K562 (cell line): Measurements from ENCODE around the gene GMPR. TPM values are rescaled to one million over a fixed set of nuclear protein-coding genes. Genes with fewer than 3 reads are reported as not detected.

ENCODE experiments used
- ATAC-seq: fragments of 200-7000 bp; cut with Tn5 transposase; 3 replicates; pipeline ENCODE4 v1.9.1; 2020; ENCODE audit warnings: moderate library complexity
- BruUV-seq: library from RNA; stranded (reverse); fragments of 400-500 nt; replicated peaks from 2 replicates; lab custom pipeline; 2021; lab: Mats Ljungman, UMichigan
- CTCF ChIA-PET: fragments of 300-600 bp; formaldehyde crosslinking; extraction: SDS; loops from one replicate; lab custom pipeline; 2021; ENCODE audit warnings: low intra/inter-chr PET ratio; lab: Yijun Ruan, JAX
- POLR2A ChIA-PET: fragments of 300-600, 350-650 bp; sonication (Branson Sonifier 250); formaldehyde crosslinking; extraction: SDS; loops from one replicate; lab custom pipeline; 2021; ENCODE audit warnings: antibody characterized with exemption, inconsistent platforms; lab: Yijun Ruan, JAX
- DNase-seq, 4 experiments: peaks; one replicate each; pipeline versions ENCODE4 v3.0.0 to v3.0.0-alpha.2; 2011 to 2018; ENCODE audit warnings: low spot score in 3 of 4, mixed read lengths in 3 of 4; ENCODE audit errors: extremely low read depth in 1 of 4
- FAIRE-seq: peaks from 2 replicates; lab custom pipeline; 2011; peaks lifted over from hg19 to GRCh38; lab: Jason Lieb, UNC
- H2AFZ ChIP-seq: 2 replicates; pipeline ENCODE4 v1.6.0; 2011; ENCODE audit warnings: low read depth, low read length, control low read depth, inconsistent platforms
- H3K27ac ChIP-seq: fragments of 200-600 bp; 3 replicates; pipeline ENCODE4 v1.8.0; 2011; ENCODE audit warnings: low read depth, mild to moderate bottlenecking, control low read depth, inconsistent platforms, low read length, moderate library complexity, mixed read lengths; ENCODE audit errors: extremely low read depth
- H3K27me3 ChIP-seq, 2 experiments: fragments of 300-600 bp in 1 of 2; 2 replicates in 1 of 2; 3 replicates in 1 of 2; pipeline versions ENCODE4 v1.6.0 to v1.8.0; 2011; ENCODE audit warnings: inconsistent platforms in 2 of 2, low read length in 2 of 2, mild to moderate bottlenecking in 1 of 2, mixed read lengths in 1 of 2, moderate library complexity in 1 of 2; ENCODE audit not compliant: control insufficient read depth in 2 of 2, insufficient read depth in 2 of 2
- H3K36me3 ChIP-seq: fragments of 300-600 bp; 3 replicates; pipeline ENCODE4 v1.8.0; 2011; ENCODE audit warnings: mild to moderate bottlenecking, low read length, inconsistent platforms; ENCODE audit not compliant: control insufficient read depth, insufficient read depth
- H3K4me1 ChIP-seq, 2 experiments: fragments of 200-600 bp in 1 of 2; replicated peaks in 1 of 2; 2 replicates in 1 of 2; 3 replicates in 1 of 2; pipeline versions ENCODE4 v1.5.1 to v1.8.0; 2011; ENCODE audit warnings: inconsistent platforms in 2 of 2, low read length in 2 of 2, mild to moderate bottlenecking in 1 of 2, mixed read lengths in 1 of 2, moderate library complexity in 1 of 2; ENCODE audit not compliant: control insufficient read depth in 2 of 2, insufficient read depth in 2 of 2
- H3K4me2 ChIP-seq: 2 replicates; pipeline ENCODE4 v1.6.1; 2011; ENCODE audit warnings: low read length, control low read depth, inconsistent platforms, mixed read lengths; ENCODE audit not compliant: insufficient read depth
- H3K4me3 ChIP-seq: fragments of 200-600 bp; sonication (generic), shearing (Covaris generic); 2 replicates; pipeline ENCODE4 v1.5.1; 2016; ENCODE audit warnings: control low read depth, inconsistent platforms
- H3K79me2 ChIP-seq: fragments of 200-600 bp; 3 replicates; pipeline ENCODE4 v1.8.0; 2011; ENCODE audit warnings: low read length, inconsistent platforms; ENCODE audit not compliant: control insufficient read depth, insufficient read depth
- H3K9ac ChIP-seq, 2 experiments: 2 replicates each; pipeline versions ENCODE4 v1.6.0 to v1.6.1; 2011; ENCODE audit warnings: low read depth in 2 of 2, low read length in 2 of 2, control low read depth in 1 of 2, inconsistent platforms in 1 of 2, mild to moderate bottlenecking in 1 of 2, mixed read lengths in 1 of 2; ENCODE audit not compliant: insufficient read depth in 1 of 2
- H3K9me1 ChIP-seq: one replicate; pipeline ENCODE4 v1.6.0; 2011; ENCODE audit warnings: inconsistent platforms, mild to moderate bottlenecking, low read length, moderate library complexity; ENCODE audit not compliant: control insufficient read depth, insufficient read depth
- H3K9me3 ChIP-seq: replicated peaks from 2 replicates; pipeline ENCODE4 v1.5.1; 2011; ENCODE audit warnings: low read depth, low read length, inconsistent platforms; ENCODE audit not compliant: control insufficient read depth, insufficient read depth
- H4K20me1 ChIP-seq: replicated peaks from 2 replicates; pipeline ENCODE4 v1.6.1; 2011; ENCODE audit warnings: low read length, inconsistent platforms, mixed read lengths; ENCODE audit not compliant: control insufficient read depth, insufficient read depth
- CEBPZ ChIP-seq: fragments of 150-350 bp; IDR thresholded peaks from 2 replicates; pipeline ENCODE4 v1.6.1; 2014; ENCODE audit warnings: low read depth, mild to moderate bottlenecking, low read length, borderline replicate concordance
- GABPB1 ChIP-seq: sonication (generic); formaldehyde crosslinking; IDR thresholded peaks from 2 replicates; pipeline ENCODE4 v1.8.0; 2022; ENCODE audit warnings: mild to moderate bottlenecking, missing genetic modification reagents
- MTA1 ChIP-seq: fragments of 450-650 bp; IDR thresholded peaks from 2 replicates; pipeline ENCODE4 v1.6.1; 2017; ENCODE audit warnings: borderline replicate concordance
- PREB ChIP-seq: sonication (generic); formaldehyde crosslinking; IDR thresholded peaks from 2 replicates; pipeline ENCODE4 v1.8.1; 2023; ENCODE audit warnings: mild to moderate bottlenecking, missing genetic modification reagents
- PURB ChIP-seq: sonication (generic); formaldehyde crosslinking; IDR thresholded peaks from 2 replicates; pipeline ENCODE4 v1.9.0; 2021; ENCODE audit warnings: low read depth, mild to moderate bottlenecking, missing genetic modification reagents
- TBL1XR1 ChIP-seq, 2 experiments: IDR thresholded peaks; 2 replicates each; pipeline ENCODE4 v1.6.1; 2012; ENCODE audit warnings: improper control_type of control experiment in 2 of 2, low read length in 2 of 2, mild to moderate bottlenecking in 1 of 2
- ZNF175 ChIP-seq: fragments of 200-800 bp; sonication (Bioruptor generic); IDR thresholded peaks from 2 replicates; pipeline ENCODE4 v1.6.1; 2016; ENCODE audit warnings: low read depth, mild to moderate bottlenecking, missing genetic modification characterization, missing compliant biosample characterization
- ZNF384 ChIP-seq: IDR thresholded peaks from 2 replicates; pipeline ENCODE4 v1.6.1; 2012; ENCODE audit warnings: low read depth, low read length, improper control_type of control experiment
- ZNF444 ChIP-seq: fragments of 250-450 bp; sonication (Bioruptor Pico); IDR thresholded peaks from 2 replicates; pipeline ENCODE4 v1.4.0; 2020; ENCODE audit warnings: mild to moderate bottlenecking, moderate library complexity
- ZNF639 ChIP-seq, 2 experiments: fragments of 200-800 bp in 1 of 2; sonication (Bioruptor generic) in 1 of 2; sonication (generic) in 1 of 2; formaldehyde crosslinking in 1 of 2; IDR thresholded peaks in 1 of 2; conservative IDR thresholded peaks in 1 of 2; 2 replicates each; pipeline versions ENCODE4 v1.5.0 to v1.6.1; 2016 to 2020; ENCODE audit warnings: missing compliant biosample characterization in 1 of 2, missing genetic modification characterization in 1 of 2, missing genetic modification reagents in 1 of 2
- WGBS: fragments of 100-300 bp; shearing (Covaris generic); methylation state at CpG from one replicate; pipeline ENCODE4 v1.1.6; 2016; ENCODE audit warnings: low coverage, mixed read lengths; ENCODE audit not compliant: insufficient coverage; ENCODE audit errors: missing lambda C conversion rate; 5-methylcytosine and 5-hydroxymethylcytosine counted together
- in situ Hi-C: fragments of 300-500 bp; cut with MboI; formaldehyde crosslinking; loops from 4 replicates; pipeline ENCODE4 v1.15.0; 2018; ENCODE audit warnings: inconsistent platforms, mixed read lengths
- intact Hi-C: fragments of 100-400 bp; cut with micrococcal nuclease; formaldehyde crosslinking; loops from 2 replicates; pipeline ENCODE4 v1.14.2; 2022
- polyA plus RNA-seq, 8 experiments: library from polyadenylated mRNA; depleted of rRNA in 4 of 8; stranded (reverse) in 5 of 8; unstranded in 3 of 8; fragments of >200 nt; fragmentation: Nextera tagmentation in 2 of 8; fragmentation: Illumina TruSeq in 1 of 8; extraction: Ambion mirVana in 2 of 8; extraction: Trizol in 1 of 8; gene quantifications; 2 replicates each; pipeline versions ENCODE4 v1.2.1 to v1.2.3, GENCODE V29; 2011 to 2014; ENCODE audit warnings: inconsistent platforms in 1 of 8, missing spikeins in 1 of 8
- total RNA-seq, 7 experiments: library from RNA; depleted of rRNA in 6 of 7; stranded (reverse); fragments of >200 nt in 6 of 7; fragmentation: Illumina TruSeq in 2 of 7; extraction: Trizol in 2 of 7; gene quantifications; 2 replicates each; pipeline versions ENCODE4 v1.2.1 to v1.2.3, GENCODE V29; 2011 to 2021; ENCODE audit warnings: low replicate concordance in 1 of 7

Gene GMPR
- total and polyA plus RNA-seq, 9 of the 15 experiments (the other 6 are each of a cell fraction or from before 2014, with no cell fraction given): 34.6 to 83.7 (median 49.8) TPM

DNA sequence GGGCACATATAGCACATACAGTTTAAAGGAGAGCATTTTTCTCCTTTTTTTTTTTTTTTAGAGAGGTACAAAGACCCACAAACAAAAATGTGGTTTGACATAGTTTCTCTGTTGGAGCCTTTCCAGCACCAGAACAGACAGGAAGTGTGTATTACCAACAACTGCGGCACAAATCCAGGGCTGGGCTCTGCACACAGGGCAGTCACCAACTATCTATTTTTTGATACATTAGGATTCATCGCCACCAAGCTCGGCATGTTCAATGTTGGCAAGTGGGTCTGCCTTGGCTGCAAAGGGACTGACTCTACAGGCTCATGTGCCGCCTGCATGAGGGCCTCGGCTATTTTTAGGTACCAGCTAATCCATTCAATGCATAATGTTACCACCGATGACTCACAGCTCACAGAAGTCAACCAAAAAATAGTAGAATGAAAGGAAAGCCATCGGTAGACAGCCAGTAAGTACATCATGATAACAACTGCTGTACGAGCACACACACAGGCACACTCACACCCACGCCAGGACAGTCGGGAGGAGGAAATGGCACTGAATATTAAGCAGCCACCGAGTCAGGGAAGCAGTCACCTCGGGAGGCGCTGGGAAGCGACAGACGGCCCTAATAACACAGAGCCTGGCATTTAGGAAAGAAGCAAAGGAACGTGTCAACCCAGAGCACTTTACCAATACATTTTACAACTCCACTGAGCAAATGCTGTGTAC, 81.6 kb downstream of the GMPR start:
- WGBS: 5% methylated on average over 16 of the region's 16 CpGs
- in situ Hi-C loops (no loop called here), intact Hi-C loops (no loop called here)
- Histone ChIP-seq H3K9me1 (no peaks in the 10 kb centered on the region), H3K9ac (peak overlapping the region; percentile 67 to 75; a peak in 3 of 4 replicates), H4K20me1 (no peaks in the 10 kb centered on the region), H3K9me3 (no peaks in the 10 kb centered on the region), H3K4me2 (peak overlapping the region; percentile 87), H3K79me2 (no peaks in the 10 kb centered on the region), H3K4me1 (peaks cover 19 to 45% of the 10 kb centered on the region in 2 experiments; a peak in 4 of 5 replicates), H2AFZ (peak overlapping the region; percentile 98), H3K4me3 (peak overlapping the region; percentile 21; the same call in 1 of the 2 replicates), H3K27me3 (no peaks in the 10 kb centered on the region; a peak in 1 of 5 replicates), H3K36me3 (no peaks in the 10 kb centered on the region), H3K27ac (peak overlapping the region; percentile 93)
- FAIRE-seq: peak; percentile 96
- POLR2A ChIA-PET: interaction anchor here (0.7 to 1.2 kb wide), 5 partner anchors 17 to 929 kb away, joined by 3 to 4 read pairs (median 3); partner anchors contain the start of gene MYLIP
- peak; percentile 58 to 90 (median 70) for DNase-seq
- CTCF ChIA-PET: interaction anchor here (0.5 to 0.7 kb wide), 2 partner anchors 688 to 1396 kb away, joined by 3 read pairs; no protein-coding TSS in a partner anchor
- peak; percentile 43 for ATAC-seq
- BruUV-seq: no TSS peak
- peak; percentile 56; the same call in 1 of the 2 replicates for TF ChIP-seq ZNF384
- TF ChIP-seq TBL1XR1 (IDR thresholded peaks at IDR 0.05; ENCODE audit: low read length in 2 of 2): peak in 1 of 2 experiments; percentile 85; a peak in 1 of 4 replicates
- no peak for TF ChIP-seq PURB (CRISPR knock-in tag)
- no peak for TF ChIP-seq ZNF639 (CRISPR knock-in tag; conservative IDR thresholded peaks at IDR 0.05 in 1 of 2, IDR thresholded peaks at IDR 0.05 in 1 of 2)
- TF ChIP-seq GABPB1 (CRISPR knock-in tag): no peak
- TF ChIP-seq PREB (CRISPR knock-in tag): no peak
- TF ChIP-seq CEBPZ: no peak
- TF ChIP-seq MTA1: no peak
- 0 out of 2 replicates have a peak, but pooled peaks have one; percentile 25 for TF ChIP-seq ZNF444 (CRISPR knock-in tag)
- no peak for TF ChIP-seq ZNF175
